ENCODE measurements around the gene RASIP1.

- TF ChIP-seq CTBP1 (IDR thresholded peaks at IDR 0.05; ENCODE audit: borderline replicate concordance) (no peak), ARNT (IDR thresholded peaks at IDR 0.05) (no peak), HDGF (IDR thresholded peaks at IDR 0.05; ENCODE audit: borderline replicate concordance) (no peak), ELF4 (IDR thresholded peaks at IDR 0.05) (no peak), FOXA1 (IDR thresholded peaks at IDR 0.05) (no peak), BHLHE40 (IDR thresholded peaks at IDR 0.05; ENCODE audit: borderline replicate concordance) (no peak), SUZ12 (IDR thresholded peaks at IDR 0.05) (no peak), ZNF384 (IDR thresholded peaks at IDR 0.05) (no peak), TARDBP (IDR thresholded peaks at IDR 0.05) (no peak), SP1 (IDR thresholded peaks at IDR 0.05) (no peak), FOXM1 (IDR thresholded peaks at IDR 0.05; ENCODE audit: borderline replicate concordance) (no peak), FOXK2 (IDR thresholded peaks at IDR 0.05) (no peak), L3MBTL2 (conservative IDR thresholded peaks at IDR 0.05) (no peak), PKNOX1 (IDR thresholded peaks at IDR 0.05) (no peak)
Measured at GRCh38 chr19:48705431-48705830, 35.0 kb downstream of the RASIP1 start.

Measured in HEK293T (cell line).